Stimulated activated CD8-positive, alpha-beta memory T cell treated with anti-CD3 and anti-CD28 coated beads, Interleukin-12 subunit alpha, Interleukin-12 subunit beta, amount 100 ng/mL, for 1 hour (primary cell): ENCODE measurements around the gene TMEM38B.

Source experiments
- DNase-seq: peaks from one replicate; pipeline ENCODE4 v3.0.0-alpha.2; 2020; ENCODE audit warnings: low read depth

The TMEM38B gene, protein sequence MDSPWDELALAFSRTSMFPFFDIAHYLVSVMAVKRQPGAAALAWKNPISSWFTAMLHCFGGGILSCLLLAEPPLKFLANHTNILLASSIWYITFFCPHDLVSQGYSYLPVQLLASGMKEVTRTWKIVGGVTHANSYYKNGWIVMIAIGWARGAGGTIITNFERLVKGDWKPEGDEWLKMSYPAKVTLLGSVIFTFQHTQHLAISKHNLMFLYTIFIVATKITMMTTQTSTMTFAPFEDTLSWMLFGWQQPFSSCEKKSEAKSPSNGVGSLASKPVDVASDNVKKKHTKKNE

DNA sequence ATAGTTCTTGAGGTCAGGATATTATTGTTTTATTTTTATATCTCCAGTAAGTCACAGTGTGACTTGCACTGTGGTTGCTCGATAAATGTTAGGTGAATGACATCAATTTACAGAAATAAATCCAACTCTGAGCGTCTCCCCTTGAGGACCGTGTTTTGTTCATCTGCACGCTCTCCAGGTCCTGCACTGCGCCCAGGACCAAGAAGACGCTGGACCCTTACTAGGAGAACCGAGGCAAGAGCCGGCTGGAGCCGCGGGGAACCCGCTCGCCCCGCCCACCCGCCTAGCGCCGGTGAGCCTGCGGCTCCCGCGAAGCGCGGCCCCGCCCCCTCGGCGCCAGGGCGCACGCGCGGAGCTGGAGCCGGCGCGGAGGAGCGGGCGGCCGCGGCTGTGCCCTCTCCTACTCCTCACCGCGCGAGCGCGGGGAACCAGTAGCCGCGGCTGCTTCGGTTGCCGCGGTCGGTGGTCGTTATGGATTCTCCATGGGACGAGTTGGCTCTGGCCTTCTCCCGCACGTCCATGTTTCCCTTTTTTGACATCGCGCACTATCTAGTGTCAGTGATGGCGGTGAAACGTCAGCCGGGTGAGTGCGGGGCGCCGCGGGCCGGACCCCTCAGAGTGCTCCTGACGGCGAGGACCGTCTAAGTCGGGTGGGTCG lies at the start of gene TMEM38B:
Gene TMEM38B (plus strand): TSS at position 352 of the 658 bp plus-strand sequence. CDS start 120 bp downstream, at position 472.
- peak; percentile 58 for DNase-seq

DNA sequence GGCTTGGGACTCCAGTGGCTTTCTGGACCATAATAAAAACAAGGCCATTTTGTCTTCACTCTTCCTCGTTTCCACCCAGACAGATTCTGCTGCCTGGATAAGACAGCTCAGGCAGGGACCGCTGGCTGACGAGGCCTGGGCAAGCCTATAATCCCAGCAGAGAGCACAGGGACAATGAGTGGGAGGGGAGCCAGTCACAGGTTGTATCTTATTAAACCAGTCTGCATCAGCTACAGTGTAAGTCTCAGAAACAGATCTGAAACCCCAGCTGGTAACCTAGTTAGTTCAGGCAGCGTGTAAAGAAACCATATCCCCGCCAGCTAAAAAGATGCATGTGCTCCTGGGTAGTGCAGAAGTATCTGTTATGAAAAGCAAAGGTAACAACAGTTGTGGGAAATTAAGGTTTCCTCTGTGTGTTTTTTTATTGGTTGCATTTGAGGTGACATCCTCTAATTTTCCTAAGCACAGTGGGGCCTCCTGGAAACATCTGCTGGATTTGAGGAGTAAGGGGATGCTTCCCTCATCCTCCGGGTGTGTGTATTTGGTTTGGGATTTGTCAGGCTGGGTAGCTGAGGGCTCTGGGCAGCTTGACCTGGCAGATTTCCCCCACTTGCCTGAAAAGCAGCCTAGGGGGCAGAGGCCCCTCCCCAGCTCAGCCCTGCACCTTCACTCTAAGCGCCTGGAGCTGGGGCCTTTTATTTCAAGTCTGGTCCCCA lies 47.3 kb upstream of the TMEM38B start:
- DNase-seq, result no peak

DNA sequence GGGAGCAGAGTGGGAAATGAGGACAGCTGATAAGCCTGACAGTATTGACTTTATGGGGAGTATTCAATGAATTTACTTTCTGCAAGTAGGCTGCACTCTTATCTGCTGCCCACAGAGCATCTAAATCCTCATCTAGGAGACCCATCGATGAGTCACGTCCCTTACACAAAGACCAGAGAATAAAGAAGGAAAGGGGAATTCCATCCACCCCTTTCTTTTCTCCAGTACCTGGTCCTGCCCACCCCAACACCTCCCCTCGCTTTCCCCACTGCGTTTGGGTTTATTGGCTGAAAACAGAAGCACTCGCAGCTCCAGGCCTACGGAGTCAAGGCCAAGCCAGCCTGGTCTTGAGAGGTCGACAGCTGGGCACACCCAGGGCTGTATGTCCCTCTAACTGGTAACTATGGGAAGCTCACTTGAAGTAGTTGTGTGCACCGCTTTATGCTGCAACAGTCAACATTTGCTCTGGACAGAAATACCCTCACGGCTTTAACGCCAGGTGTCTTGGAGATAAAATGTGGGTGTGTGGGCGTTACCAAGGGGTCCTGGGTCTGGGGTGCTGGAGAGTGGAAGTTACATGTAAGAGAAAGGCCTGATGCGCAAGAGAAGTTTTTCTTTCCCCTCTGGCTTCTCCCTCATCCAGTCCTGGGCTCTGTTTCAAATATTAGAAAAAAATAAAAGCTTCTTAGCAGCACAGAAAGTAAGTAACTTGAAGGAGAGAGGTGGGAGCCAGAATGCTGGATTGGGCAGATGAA lies 46.6 kb upstream of the TMEM38B start:
- no peak for DNase-seq

DNA sequence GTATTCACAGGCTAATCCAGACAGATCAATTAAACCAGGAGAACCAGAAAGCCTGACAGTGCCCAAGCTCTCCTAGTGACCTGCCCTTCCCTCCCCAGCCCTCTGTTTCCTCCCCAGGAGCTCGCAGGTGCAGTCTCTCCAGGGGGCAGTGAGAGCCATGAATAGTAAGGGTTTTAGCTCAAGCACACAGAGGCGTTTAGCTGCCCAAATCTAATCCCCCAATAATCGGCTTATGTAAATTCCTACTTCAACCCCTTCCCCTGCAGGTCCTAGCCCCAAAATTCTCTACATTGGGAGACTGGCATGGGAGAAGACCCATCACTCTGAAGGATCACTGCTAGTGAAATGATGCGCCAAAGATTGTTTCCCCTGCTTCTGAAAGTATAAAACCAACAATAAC lies 42.5 kb upstream of the TMEM38B start:
- DNase-seq, result no peak

DNA sequence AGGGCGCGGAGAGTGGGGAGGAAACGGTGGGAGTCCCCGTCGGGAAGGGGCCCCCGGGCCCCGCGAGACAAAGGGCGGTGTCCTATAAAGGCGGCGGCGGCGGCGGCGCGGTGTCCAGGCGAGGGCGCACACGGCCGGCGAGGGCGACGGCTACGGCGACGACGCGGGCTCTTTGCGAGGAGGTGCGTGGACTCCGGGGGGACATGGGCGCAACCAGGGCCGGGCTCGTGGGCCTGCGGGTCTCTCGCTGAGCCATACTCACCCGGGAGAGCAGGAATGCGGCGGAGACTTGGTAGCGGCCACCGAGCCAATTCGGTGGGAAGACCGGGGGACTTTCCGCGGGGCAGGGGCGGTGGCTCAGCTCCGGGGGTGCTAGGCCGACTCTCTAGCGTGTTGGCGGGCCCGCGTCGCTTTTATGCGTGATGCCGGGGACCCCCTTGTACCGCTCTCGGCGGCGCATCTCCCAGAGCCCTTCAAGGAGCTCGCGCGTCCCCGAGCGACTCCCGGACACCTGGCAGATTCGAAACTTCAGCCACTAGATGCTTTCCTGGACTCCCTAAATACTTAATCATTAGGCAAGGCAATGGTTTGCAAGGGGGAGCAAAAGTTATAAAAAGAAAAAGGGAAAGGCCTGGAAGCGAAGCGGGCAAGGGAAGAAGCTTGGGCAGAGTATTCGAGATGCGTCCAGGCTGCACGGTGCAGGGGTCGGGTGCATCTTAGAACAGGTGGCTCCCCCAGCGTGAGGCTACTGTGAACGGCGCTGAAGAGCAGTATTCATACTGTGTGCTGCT lies 38.0 kb upstream of the TMEM38B start:
- no peak for DNase-seq

DNA sequence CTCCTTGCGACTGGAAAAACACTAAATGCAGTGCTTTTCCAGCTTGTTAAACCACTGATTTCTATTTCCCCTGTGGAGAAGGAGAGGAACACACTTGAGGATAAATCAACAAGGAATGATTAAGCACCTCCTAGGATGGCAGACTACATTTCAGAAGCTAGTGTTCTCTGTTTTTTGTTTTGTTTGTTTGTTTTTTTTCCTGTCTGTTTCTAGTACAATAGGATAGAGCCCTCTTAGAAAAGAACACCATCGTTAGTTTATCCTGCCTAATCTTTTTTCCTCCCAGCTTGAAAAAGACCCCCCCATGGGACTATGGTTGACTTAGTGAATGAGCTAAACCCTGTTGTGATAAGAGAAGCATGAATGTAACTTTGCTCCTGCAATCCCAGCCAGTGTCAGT lies 36.0 kb upstream of the TMEM38B start:
- no peak for DNase-seq

DNA sequence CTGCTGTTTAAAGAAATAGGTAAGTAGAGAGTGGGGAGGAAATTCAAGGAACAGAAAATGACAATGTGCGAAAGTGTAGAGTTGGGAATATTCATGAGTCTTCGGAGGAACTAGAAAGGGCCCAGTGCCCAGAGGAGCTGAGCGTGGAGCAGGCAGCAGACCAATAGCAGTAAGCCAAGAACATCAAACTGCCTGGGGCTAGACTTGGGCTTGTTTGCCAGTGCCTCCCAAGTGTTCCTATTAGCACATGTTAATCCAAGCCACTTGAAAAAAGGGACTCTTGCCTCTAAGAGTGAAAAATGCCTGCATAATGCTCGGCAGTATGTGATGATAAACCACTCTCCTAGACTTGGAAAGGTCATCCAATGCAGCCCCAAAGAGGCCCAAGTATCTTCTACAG lies 33.3 kb upstream of the TMEM38B start:
- DNase-seq, result no peak

DNA sequence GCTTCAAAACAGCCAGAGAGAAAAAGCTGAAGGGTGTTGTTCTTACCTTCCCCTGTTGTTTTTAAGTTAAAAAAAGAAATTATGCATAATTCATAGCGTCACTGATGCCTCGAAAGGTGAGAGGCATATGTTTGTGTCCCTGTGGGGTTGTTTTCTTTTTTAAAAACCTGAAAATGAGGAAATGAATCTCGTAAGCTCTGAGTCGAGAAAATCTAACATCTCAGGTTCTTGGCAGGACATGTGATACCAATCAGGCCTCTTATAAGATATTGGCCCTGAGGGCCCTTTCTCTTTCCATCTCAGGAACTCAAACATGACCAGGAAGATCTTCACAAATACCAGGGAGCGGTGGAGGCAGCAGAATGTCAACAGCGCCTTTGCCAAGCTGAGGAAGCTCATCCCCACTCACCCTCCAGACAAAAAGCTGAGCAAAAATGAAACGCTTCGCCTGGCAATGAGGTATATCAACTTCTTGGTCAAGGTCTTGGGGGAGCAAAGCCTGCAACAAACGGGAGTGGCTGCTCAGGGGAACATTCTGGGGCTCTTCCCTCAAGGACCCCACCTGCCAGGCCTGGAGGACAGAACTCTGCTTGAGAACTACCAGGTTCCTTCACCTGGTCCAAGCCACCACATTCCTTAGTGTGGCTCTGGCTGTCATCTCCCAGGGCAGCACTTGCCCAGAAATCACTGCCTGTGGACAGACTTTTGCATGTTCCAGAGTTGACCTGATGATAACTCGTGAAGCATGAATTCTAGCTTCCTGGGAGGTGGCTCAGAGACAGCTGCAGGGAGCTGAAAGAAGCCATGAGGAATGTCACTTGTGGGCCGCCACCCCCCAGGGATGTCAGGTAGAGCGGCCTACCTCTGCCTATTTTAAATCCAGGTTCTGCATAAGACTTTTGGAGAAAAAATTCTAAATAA lies 31.9 kb upstream of the TMEM38B start, which contains the start of gene TAL2:
Gene TAL2 (plus strand): TSS at position 274 of the 921 bp plus-strand sequence. CDS start 40 bp downstream, at position 314.
- DNase-seq, result no peak

DNA sequence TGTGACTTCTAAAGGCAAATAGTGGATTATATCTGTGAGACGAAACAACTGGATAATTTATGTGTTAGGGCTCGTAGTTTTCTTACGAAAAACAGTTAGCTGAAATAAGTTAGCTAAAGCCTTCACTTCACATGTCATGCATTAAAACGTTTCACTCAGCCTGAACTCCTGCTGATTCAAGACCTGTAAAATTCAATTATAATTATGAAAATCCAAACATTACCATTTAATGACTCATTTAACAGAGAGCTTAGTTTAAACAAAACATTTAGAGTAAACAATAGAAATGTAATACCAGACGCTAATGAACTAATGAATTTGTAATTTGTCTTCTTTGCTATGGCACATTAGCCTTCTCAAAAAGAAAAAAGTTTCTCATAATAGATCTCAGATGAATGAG lies 30.4 kb upstream of the TMEM38B start:
- DNase-seq, result no peak

DNA sequence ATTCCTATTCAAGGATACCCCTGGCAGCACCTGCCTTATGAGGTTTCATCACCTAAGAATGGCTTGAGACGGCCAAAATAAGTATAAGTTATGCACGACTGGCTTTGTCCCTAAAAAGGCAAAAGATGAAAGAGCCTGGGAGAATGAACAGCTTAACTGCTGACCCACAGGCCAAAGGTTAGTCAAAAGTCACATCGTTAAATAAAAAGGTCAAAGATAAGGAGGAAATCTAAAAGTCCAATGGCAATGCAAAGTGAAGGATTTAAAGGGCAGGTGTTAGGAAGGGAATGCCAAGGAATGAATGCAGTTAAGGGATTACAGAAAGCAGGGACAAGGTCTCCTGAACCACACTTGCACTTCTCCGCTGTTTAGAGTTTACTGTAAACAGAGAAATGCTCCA lies 26.5 kb upstream of the TMEM38B start:
- DNase-seq, result no peak

DNA sequence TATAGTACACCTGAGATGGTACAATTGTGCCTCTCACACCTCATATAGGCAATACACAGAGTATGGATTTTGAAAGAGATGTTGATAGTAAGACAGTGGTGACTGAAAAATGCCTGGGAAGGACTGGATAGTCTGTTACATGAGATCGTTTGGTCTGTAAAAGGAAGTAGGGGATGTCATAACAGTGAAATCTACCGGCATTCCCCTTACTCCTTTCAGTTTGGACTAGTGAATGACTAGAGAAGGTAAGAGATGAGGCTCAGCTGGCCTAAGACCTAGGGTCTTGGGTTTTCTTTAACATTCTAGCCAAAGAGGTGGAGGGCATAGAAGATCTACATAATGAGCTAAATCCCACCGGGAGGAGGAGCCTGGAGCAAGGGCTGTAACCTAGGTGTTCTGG lies 24.0 kb upstream of the TMEM38B start:
- no peak for DNase-seq

DNA sequence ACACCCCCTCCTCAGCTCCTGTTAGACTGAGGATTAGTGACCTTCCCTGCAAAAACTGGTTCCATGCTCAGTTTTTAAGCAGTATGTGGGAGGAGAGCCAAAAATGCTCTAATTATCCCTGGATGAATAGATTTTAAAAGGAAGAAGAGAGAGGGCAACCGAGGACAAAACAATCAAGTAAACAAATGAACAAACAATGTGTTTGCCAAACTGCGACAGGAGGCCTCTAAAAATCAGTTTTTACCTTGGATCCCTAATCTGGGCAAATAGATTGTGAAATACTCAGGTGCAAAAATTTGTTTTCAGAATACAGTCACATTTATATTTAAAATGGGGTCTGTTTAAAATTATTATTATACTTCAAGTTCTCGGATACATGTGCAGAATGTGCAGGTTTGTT lies 23.6 kb upstream of the TMEM38B start:
- DNase-seq, result no peak

DNA sequence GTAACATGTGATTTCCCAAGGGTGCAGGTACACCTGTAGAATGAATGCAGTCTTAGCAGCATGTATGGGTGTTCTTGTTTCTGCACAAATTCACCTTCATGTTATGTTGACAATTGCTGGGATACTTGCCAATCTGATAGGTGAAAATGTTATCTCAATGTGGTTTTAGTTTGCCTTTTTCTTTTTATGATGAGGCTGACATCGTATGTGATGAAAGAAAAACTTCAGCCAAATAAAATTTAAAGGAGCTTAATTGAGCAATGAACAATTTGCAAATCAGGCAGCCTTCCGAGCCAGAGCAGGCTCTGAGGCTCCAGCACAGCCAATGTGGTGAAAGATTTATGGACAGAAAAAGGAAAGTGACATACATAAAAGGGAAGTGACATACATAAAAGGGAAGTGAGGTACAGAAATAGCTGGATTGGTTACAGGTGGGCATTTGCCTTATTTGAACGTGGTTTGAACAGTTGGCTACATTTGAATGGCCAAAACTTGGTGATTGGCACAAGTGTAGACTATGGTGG lies 21.6 kb upstream of the TMEM38B start:
- no peak for DNase-seq

DNA sequence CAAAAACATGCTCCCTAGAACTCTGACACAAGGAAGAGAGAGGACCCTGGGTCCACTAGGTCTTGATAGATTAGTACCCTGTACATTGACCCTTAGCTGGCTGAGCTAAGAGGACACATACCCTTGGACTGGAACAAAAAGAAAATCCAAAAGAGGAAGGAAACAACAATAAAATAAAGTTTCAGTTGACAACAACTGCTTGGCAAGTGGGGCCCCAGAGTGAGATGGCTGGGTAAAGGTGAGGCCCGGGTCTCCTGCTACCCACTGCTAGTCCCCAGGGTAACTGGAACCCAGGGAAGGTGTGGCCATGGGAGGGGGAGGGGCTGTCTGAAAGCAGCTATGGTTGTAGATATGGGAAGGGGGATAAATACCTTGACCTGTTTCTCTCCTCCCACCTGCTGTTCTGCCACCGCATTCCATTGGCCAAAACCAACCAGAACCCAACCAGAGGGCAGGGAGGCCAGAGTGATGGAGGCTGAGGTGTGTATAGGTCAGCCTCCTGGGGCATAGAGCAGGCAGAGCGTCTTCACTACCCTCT lies 20.4 kb upstream of the TMEM38B start:
- DNase-seq, result no peak

DNA sequence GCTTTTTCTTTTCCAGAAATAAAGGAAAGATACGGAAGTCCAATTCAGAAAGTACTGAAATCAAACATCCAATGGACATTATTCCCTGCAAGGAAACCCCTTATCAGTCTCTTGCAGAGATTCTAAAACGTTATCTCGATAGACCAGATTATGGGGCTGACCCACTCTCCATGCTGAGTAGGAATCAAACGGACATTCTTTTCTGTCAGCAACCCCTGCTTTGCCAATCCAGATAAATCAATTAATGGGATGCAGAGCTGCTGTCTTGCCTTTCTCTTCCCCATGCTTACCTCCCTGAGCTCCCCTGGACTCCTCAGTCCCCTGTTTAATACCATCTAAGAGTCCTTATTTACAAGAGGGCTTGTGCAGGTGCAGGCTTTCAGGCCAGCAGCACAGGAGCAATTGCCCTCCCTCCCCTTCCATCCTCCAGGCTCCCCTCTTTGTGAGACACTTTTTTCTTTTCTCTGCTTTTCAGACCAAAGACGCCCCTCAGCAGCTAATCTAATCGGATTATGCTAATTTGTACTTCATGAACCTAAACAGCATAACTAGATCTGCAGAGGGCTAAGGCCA lies 17.9 kb upstream of the TMEM38B start:
- DNase-seq, result no peak

DNA sequence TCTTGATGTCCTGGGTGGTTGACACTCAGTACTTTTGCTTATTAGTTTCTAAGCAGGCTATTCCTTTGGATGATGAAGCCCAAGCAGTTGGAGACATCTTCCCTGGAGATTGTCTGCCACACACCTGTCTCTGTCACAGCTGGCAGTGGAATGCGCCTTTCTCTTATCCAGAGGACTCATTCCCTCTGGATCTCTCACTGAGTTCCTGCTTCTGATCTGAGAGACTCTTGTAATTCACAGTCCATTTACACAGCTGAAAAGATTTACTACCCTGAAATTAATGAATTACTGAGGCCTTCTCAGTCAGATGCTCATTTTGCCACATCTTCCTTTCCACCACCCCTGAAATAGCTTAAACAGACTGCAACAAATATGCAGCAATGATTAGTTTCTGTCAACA lies 16.2 kb upstream of the TMEM38B start:
- no peak for DNase-seq

DNA sequence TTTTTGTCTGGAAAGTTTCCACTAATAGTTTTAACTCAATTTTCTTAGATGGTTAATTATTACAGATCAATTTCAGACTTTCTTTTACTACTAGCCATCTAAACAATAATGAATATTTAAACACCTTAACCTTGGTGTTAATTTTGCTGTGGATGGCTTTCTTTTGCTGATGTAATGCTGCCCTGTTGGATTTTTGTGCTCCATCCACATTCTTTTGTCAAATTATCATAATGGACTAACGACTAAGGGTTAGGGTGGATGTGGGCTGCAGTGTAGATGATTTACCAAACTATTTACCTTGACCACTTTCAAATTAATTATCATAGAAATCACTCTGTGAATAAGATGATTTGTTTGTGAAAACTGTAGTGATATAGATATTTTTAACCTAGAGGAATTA lies 15.6 kb upstream of the TMEM38B start:
- DNase-seq, result no peak

DNA sequence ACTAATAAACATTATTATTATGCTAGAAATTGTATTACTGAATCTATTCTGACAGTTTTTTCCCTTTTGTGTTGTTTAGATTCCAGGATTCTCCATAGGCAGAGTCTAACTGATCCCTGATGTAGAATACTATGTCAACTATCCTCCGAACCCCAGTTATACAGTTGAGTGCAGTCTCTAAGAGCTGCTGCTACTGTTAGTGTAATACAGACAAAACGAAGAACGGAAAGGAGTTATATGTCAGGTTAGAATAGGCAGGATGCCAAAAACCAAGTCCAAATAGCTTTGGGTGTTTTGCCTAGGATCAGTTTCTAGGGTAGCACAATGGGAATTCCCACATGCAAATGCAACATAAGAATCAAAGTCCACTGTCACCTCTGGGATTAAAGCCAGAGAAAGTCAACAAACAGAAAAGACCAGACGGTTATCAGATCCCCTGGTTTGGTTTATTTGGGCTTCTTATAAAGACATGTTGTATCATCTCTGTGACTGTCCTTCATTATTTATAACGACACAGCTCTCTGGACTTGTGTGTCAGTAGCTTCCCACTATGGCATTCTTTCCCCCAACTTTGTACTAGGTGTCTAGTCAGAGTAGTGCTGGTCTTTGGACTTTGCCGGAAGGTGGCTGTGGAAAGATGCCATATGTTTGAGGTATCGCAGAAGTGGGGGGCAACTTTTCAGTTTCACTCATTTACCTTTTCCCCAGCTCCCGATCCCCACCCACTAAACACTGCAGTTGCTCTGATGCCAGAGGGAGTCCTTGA lies 14.9 kb upstream of the TMEM38B start:
- DNase-seq, result no peak

DNA sequence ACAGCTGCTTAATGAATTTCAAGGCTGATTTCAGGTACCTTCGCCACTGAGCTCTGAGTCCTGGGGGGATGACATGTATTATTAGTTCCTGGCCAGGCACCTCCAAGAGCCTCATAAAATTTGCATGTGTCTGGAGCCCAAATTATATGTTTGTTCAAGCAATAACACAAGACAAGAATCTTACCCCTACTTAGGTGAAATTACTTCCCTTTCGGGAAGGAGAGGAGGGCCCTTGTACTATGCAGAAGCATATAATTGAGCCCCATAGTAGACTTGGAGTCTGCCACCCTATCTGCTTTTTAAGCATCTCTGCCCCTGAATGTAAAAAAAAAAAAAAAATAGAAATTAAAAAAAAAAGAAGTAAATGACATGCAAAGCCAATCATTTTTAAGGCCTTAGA lies 13.0 kb upstream of the TMEM38B start:
- no peak for DNase-seq
